Tibial nerve (tissue), 4 donors: Measurements from ENCODE around the gene RASSF8. TPM values are rescaled to one million over a fixed set of nuclear protein-coding genes. Genes with fewer than 3 reads are reported as not detected.

ENCODE experiments used
- DNase-seq, 2 donors: peaks; one replicate each; pipeline ENCODE4 v3.0.0-alpha.2; 2019; ENCODE audit warnings: low spot score in 2 of 2
- H3K27ac ChIP-seq, 4 donors: fragments of 200-600 bp; sonication (generic) in 3 of 4; one replicate each; pipeline ENCODE4 v1.5.1; 2017 to 2019; ENCODE audit warnings: mild to moderate bottlenecking in 1 of 4
- H3K27me3 ChIP-seq, 2 donors: fragments of 200-600 bp; sonication (generic) in 1 of 2; one replicate each; pipeline versions ENCODE4 v1.5.1 to v1.6.0; 2017 to 2019
- H3K36me3 ChIP-seq, 3 donors: fragments of 200-600 bp; sonication (generic); one replicate each; pipeline ENCODE4 v1.5.1; 2018 to 2019
- H3K4me1 ChIP-seq, 4 donors: fragments of 200-600 bp; sonication (generic) in 3 of 4; one replicate each; pipeline ENCODE4 v1.5.1; 2017 to 2019
- H3K4me3 ChIP-seq, 4 donors: fragments of 200-600 bp; sonication (generic) in 3 of 4; one replicate each; pipeline ENCODE4 v1.5.1; 2017 to 2019; ENCODE audit warnings: mild to moderate bottlenecking in 1 of 4, moderate library complexity in 1 of 4
- H3K9me3 ChIP-seq, 4 donors: fragments of 200-600 bp; sonication (generic) in 3 of 4; one replicate each; pipeline ENCODE4 v1.5.1; 2017 to 2019
- CTCF ChIP-seq, 5 experiments: fragments of 200-600 bp in 3 of 5; fragments of 450-650 bp in 2 of 5; sonication (generic) in 3 of 5; IDR thresholded peaks; one replicate each; pipeline ENCODE4 v1.5.1; 2016 to 2019; ENCODE audit warnings: antibody characterized with exemption in 5 of 5, mild to moderate bottlenecking in 3 of 5, moderate library complexity in 2 of 5
- EP300 ChIP-seq, 2 donors: sonication (generic); formaldehyde crosslinking; IDR thresholded peaks; one replicate each; pipeline ENCODE4 v1.6.1; 2017; ENCODE audit warnings: antibody characterized with exemption in 2 of 2, mild to moderate bottlenecking in 1 of 2
- POLR2A ChIP-seq, 2 donors: fragments of 450-650 bp; IDR thresholded peaks; one replicate each; pipeline ENCODE4 v1.6.1; 2017; ENCODE audit warnings: antibody characterized with exemption in 2 of 2, mild to moderate bottlenecking in 2 of 2, moderate library complexity in 2 of 2
- WGBS, 2 donors: methylation state at CpG; one replicate each; pipeline ENCODE4 v1.1.5; 2018; 5-methylcytosine and 5-hydroxymethylcytosine counted together
- total RNA-seq, 4 donors: library from RNA; depleted of rRNA; stranded (reverse); fragments of >200 nt; gene quantifications; one replicate each; pipeline ENCODE4 v1.1.0, GENCODE V29; 2016

The RASSF8 gene
- total RNA-seq, 4 donors from 2014 or later, result 42.9 to 87.2 (median 76.1) TPM

GRCh38 chr12:26058308-26058707 is 99.8 kb downstream of the RASSF8 start:
- no peak overlapping the region for H3K4me3 ChIP-seq
- WGBS, 2 donors, result 93 to 95% methylated on average over 8 of the region's 8 CpGs
- peaks cover 0 to 18% (median 0%) of the 10 kb centered on the region in 3 donors for H3K36me3 ChIP-seq
- no peaks in the 10 kb centered on the region for H3K27me3 ChIP-seq
- H3K4me1 ChIP-seq, result peaks cover 0 to 16% (median 3%) of the 10 kb centered on the region in 4 donors
- no peak overlapping the region for H3K27ac ChIP-seq
- TF ChIP-seq CTCF (IDR thresholded peaks at IDR 0.05), result no peak
- TF ChIP-seq EP300 (IDR thresholded peaks at IDR 0.05), result no peak
- TF ChIP-seq POLR2A (IDR thresholded peaks at IDR 0.05), result no peak
- DNase-seq, result no peak
- no peaks in the 10 kb centered on the region for H3K9me3 ChIP-seq

GRCh38 chr12:26058818-26059217 is 100.3 kb downstream of the RASSF8 start:
- H3K9me3 ChIP-seq, result no peaks in the 10 kb centered on the region
- H3K4me1 ChIP-seq, result peaks cover 0 to 11% (median under 1%) of the 10 kb centered on the region in 4 donors
- peaks cover 0 to 18% (median 0%) of the 10 kb centered on the region in 3 donors for H3K36me3 ChIP-seq
- DNase-seq, result no peak
- TF ChIP-seq POLR2A (IDR thresholded peaks at IDR 0.05), result no peak
- TF ChIP-seq CTCF (IDR thresholded peaks at IDR 0.05), result no peak
- TF ChIP-seq EP300 (IDR thresholded peaks at IDR 0.05), result no peak
- H3K27me3 ChIP-seq, result no peaks in the 10 kb centered on the region
- no peak overlapping the region for H3K27ac ChIP-seq
- no peak overlapping the region for H3K4me3 ChIP-seq
- 46 to 70% methylated on average over 1 of the region's 1 CpG for WGBS, 2 donors

- TF ChIP-seq POLR2A (IDR thresholded peaks at IDR 0.05), result no peak
- TF ChIP-seq CTCF (IDR thresholded peaks at IDR 0.05), result no peak
- TF ChIP-seq EP300 (IDR thresholded peaks at IDR 0.05), result no peak
- Histone ChIP-seq H3K36me3 (peaks cover 0 to 20% (median 0%) of the 10 kb centered on the region in 3 donors), H3K27ac (no peak overlapping the region), H3K4me1 (peaks cover 0 to 8% (median 0%) of the 10 kb centered on the region in 4 donors), H3K9me3 (no peaks in the 10 kb centered on the region), H3K4me3 (no peak overlapping the region), H3K27me3 (no peaks in the 10 kb centered on the region)
- WGBS, 2 donors, result 91 to 92% methylated on average over 3 of the region's 3 CpGs
- DNase-seq, result no peak
Measured at GRCh38 chr12:26062006-26062405, 103.5 kb downstream of the RASSF8 start.

GRCh38 chr12:26062566-26062965 is 104.1 kb downstream of the RASSF8 start:
- H3K9me3 ChIP-seq, result no peaks in the 10 kb centered on the region
- TF ChIP-seq POLR2A (IDR thresholded peaks at IDR 0.05), result no peak
- TF ChIP-seq EP300 (IDR thresholded peaks at IDR 0.05), result no peak
- no peak for TF ChIP-seq CTCF (IDR thresholded peaks at IDR 0.05)
- H3K4me1 ChIP-seq, result peaks cover 0 to 8% (median 0%) of the 10 kb centered on the region in 4 donors
- peaks cover 0 to 15% (median 0%) of the 10 kb centered on the region in 3 donors for H3K36me3 ChIP-seq
- DNase-seq, result no peak
- H3K27me3 ChIP-seq, result no peaks in the 10 kb centered on the region
- H3K27ac ChIP-seq, result no peak overlapping the region
- H3K4me3 ChIP-seq, result no peak overlapping the region
- 66 to 70% methylated on average over 4 of the region's 4 CpGs for WGBS, 2 donors

- no peak overlapping the region for H3K27ac ChIP-seq
- WGBS, 2 donors, result 95 to 97% methylated on average over 5 of the region's 5 CpGs
- no peak for TF ChIP-seq EP300 (IDR thresholded peaks at IDR 0.05)
- TF ChIP-seq CTCF (IDR thresholded peaks at IDR 0.05), result no peak
- no peak for TF ChIP-seq POLR2A (IDR thresholded peaks at IDR 0.05)
- peaks cover 0 to 8% (median 0%) of the 10 kb centered on the region in 4 donors for H3K4me1 ChIP-seq
- no peaks in the 10 kb centered on the region for H3K27me3 ChIP-seq
- H3K36me3 ChIP-seq, result peaks cover 0 to 2% (median 0%) of the 10 kb centered on the region in 3 donors
- no peaks in the 10 kb centered on the region for H3K9me3 ChIP-seq
- no peak overlapping the region for H3K4me3 ChIP-seq
- DNase-seq, result no peak
Measured at GRCh38 chr12:26065451-26065850, 107.0 kb downstream of the RASSF8 start.
